WERI-Rb-1 (cell line): ENCODE results near the gene SLC45A3.

ENCODE experiments used
- DNase-seq: peaks from one replicate; pipeline ENCODE4 v3.0.0-alpha.2; 2020
- H3K27ac ChIP-seq: fragments of 250-450 bp; sonication (Bioruptor Pico); 2 replicates; pipeline ENCODE4 v1.5.1; 2020; ENCODE audit warnings: mild to moderate bottlenecking, moderate library complexity
- H3K27me3 ChIP-seq: fragments of 250-450 bp; sonication (Bioruptor Pico); 2 replicates; pipeline ENCODE4 v1.5.1; 2021; ENCODE audit warnings: mild to moderate bottlenecking, low read depth, moderate library complexity; ENCODE audit not compliant: insufficient read depth, severe bottlenecking
- H3K36me3 ChIP-seq: fragments of 250-450 bp; sonication (Bioruptor Pico); 2 replicates; pipeline ENCODE4 v1.5.1; 2020; ENCODE audit warnings: mild to moderate bottlenecking, moderate library complexity
- H3K4me3 ChIP-seq: 2 replicates; pipeline ENCODE4 v1.5.1; 2011; ENCODE audit warnings: low read depth, mild to moderate bottlenecking, control low read depth, low read length
- H3K9me3 ChIP-seq: fragments of 250-450 bp; sonication (Bioruptor Pico); 2 replicates; pipeline ENCODE4 v1.5.1; 2021; ENCODE audit warnings: mild to moderate bottlenecking, moderate library complexity; ENCODE audit not compliant: severe bottlenecking
- CTCF ChIP-seq: IDR thresholded peaks from 2 replicates; pipeline ENCODE4 v1.5.1; 2011; ENCODE audit warnings: low read depth, mild to moderate bottlenecking, control low read depth, inconsistent platforms, low read length

Gene SLC45A3

GRCh38 chr1:205716371-205717132 lies 36.2 kb upstream of the SLC45A3 start:
- Histone ChIP-seq H3K9me3 (no peaks in the 10 kb centered on the region), H3K4me3 (no peak overlapping the region), H3K27ac (no peak overlapping the region), H3K27me3 (no peaks in the 10 kb centered on the region), H3K36me3 (peaks cover 69% of the 10 kb centered on the region)
- DNase-seq: no peak
- no peak for TF ChIP-seq CTCF

- Histone ChIP-seq H3K4me3 (no peak overlapping the region), H3K9me3 (no peaks in the 10 kb centered on the region), H3K27me3 (no peaks in the 10 kb centered on the region), H3K27ac (no peak overlapping the region), H3K36me3 (peaks cover 60% of the 10 kb centered on the region)
- DNase-seq: no peak
- no peak for TF ChIP-seq CTCF
Measured at GRCh38 chr1:205715628-205716027, 35.3 kb upstream of the SLC45A3 start.

DNA sequence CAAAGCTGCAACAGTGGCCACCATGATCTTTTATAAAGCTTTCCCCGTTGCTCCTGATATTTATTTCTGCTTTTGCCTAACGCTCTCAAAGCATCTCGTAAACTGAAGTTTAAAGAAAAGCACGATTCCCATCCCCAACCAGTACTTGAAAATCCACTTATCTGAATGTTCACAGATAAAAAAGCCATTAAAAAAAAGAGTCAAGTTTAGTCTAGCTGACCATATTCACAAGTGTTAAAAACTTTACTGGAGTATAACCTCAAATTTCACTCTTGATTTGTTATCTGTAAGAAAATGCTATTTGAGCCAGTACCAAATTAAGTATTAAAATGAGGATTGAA lies 34.6 kb upstream of the SLC45A3 start:
- Histone ChIP-seq H3K36me3 (peaks cover 58% of the 10 kb centered on the region), H3K27ac (no peak overlapping the region), H3K9me3 (no peaks in the 10 kb centered on the region), H3K27me3 (no peaks in the 10 kb centered on the region), H3K4me3 (no peak overlapping the region)
- TF ChIP-seq CTCF: no peak
- no peak for DNase-seq

DNA sequence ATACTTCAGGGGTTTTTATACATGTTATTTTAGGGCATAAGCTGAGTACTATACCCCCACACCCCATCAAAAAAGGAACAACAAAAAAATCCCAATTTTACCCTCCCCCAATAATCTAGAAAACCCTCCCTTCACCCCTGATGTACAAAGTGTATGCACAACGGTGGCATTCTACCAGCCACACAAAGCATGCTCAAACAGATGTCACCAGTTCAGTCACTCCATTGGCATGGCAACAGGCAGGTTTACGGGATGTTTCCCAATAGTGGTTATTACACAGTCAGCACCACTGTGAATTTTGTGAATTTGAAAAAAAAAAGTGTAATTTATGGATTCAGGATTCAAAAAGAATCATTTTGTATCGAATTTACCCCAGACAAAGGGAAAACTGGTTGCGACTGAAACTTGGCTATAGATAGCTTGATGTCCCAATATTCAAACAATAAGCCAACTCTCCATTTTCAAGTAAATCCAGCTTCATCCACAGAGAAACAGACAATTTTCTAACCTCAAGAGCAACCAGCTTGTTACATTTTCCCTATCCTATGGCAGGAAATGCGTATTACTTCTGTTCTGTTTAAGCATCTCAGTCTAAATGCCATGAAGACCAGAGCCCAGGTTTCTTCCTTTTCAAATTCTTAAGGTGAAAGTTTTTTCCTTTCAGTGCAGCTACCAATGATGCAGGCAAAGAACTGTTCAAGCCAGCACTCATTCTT lies 34.0 kb upstream of the SLC45A3 start:
- DNase-seq: no peak
- Histone ChIP-seq H3K27ac (no peak overlapping the region), H3K27me3 (no peaks in the 10 kb centered on the region), H3K9me3 (no peaks in the 10 kb centered on the region), H3K4me3 (no peak overlapping the region), H3K36me3 (peaks cover 53% of the 10 kb centered on the region)
- TF ChIP-seq CTCF: no peak

GRCh38 chr1:205711105-205712048 lies 31.1 kb upstream of the SLC45A3 start:
- TF ChIP-seq CTCF: peak; percentile 97
- Histone ChIP-seq H3K36me3 (peaks cover 27% of the 10 kb centered on the region), H3K27me3 (no peaks in the 10 kb centered on the region), H3K9me3 (no peaks in the 10 kb centered on the region), H3K4me3 (no peak overlapping the region), H3K27ac (no peak overlapping the region; the same call in 1 of the 2 replicates)
- peak; percentile 92 for DNase-seq
